Measurements from ENCODE around the gene PBX1. TPM values are rescaled to one million over a fixed set of nuclear protein-coding genes. Genes with fewer than 3 reads are reported as not detected.

PBX1 gene
- total and polyA plus RNA-seq, 2 donors (not counting 3 experiments of a cell fraction or from before 2014, with no cell fraction given): 10.7 to 24.1 TPM

- no peaks in the 10 kb centered on the region for H3K79me2 ChIP-seq (ENCODE audit: control insufficient read depth, insufficient read depth, low read length)
- H3K9me3 ChIP-seq (replicated peaks; ENCODE audit: control insufficient read depth, insufficient read depth, low read length): no peaks in the 10 kb centered on the region
- POLR2A ChIA-PET: interaction anchor here (0.6 kb wide), 1 partner anchor 164 kb away, joined by 5 read pairs; the partner anchor contains the start of gene PBX1
- no peak overlapping the region for H3K4me2 ChIP-seq (ENCODE audit: insufficient read depth, low read length)
- H3K4me3 ChIP-seq (replicated peaks in 1 of 3; ENCODE audit: insufficient read depth in 1 of 3, low read depth in 1 of 3, low read length in 3 of 3): no peak overlapping the region
- H3K9ac ChIP-seq (replicated peaks; ENCODE audit: extremely low read depth, insufficient read depth, low read length): no peak overlapping the region
- no peaks in the 10 kb centered on the region for H3K27me3 ChIP-seq (ENCODE audit: control insufficient read depth in 2 of 2, insufficient read depth in 2 of 2, low read length in 2 of 2)
- H3K4me1 ChIP-seq (ENCODE audit: control insufficient read depth, extremely low read depth, insufficient read depth, low read length): peaks cover 6% of the 10 kb centered on the region
- FAIRE-seq (no peak), DNase-seq (ENCODE audit: low read depth, low spot score) (no peak)
- dilution Hi-C loops (cut with MboI; ENCODE audit: extremely low pct_ligation_motif_present, low sequenced_read_pairs) (no loop called here), intact Hi-C loops (cut with micrococcal nuclease) (no loop called here)
- no peaks in the 10 kb centered on the region for H3K36me3 ChIP-seq (ENCODE audit: control insufficient read depth in 2 of 2, extremely low read depth in 1 of 2, insufficient read depth in 2 of 2, low read length in 2 of 2)
- H2AFZ ChIP-seq (ENCODE audit: low read depth, low read length): no peak overlapping the region
- H3K27ac ChIP-seq (ENCODE audit: insufficient read depth, low read depth, low read length): no peak overlapping the region
- no TSS peak for BruUV-seq (replicated peaks)
- H3K9me1 ChIP-seq (replicated peaks; ENCODE audit: control insufficient read depth, extremely low read depth, insufficient read depth, low read length): no peaks in the 10 kb centered on the region
- TF ChIP-seq CTCF (IDR thresholded peaks at IDR 0.05; ENCODE audit: extremely low read depth in 1 of 2, insufficient read depth in 1 of 2, low read depth in 1 of 2, low read length in 2 of 2) (no peak), FOS (IDR thresholded peaks at IDR 0.05; ENCODE audit: borderline replicate concordance, insufficient read depth, low read length) (no peak), GATA2 (IDR thresholded peaks at IDR 0.05; ENCODE audit: insufficient read depth, insufficient read length, low read depth, low read length) (no peak), POLR2AphosphoS5 (IDR thresholded peaks at IDR 0.05; ENCODE audit: insufficient read depth, low read depth, low read length) (no peak), MYC (IDR thresholded peaks at IDR 0.05; ENCODE audit: low read depth, low read length) (no peak), JUN (IDR thresholded peaks at IDR 0.05; ENCODE audit: borderline replicate concordance, insufficient read depth, insufficient read length, low read depth) (no peak), POLR2A (IDR thresholded peaks at IDR 0.05; ENCODE audit: low read depth, low read length) (no peak), EZH2 (IDR thresholded peaks at IDR 0.05; ENCODE audit: borderline replicate concordance, low read depth, low read length, severe bottlenecking) (no peak), MAX (IDR thresholded peaks at IDR 0.05; ENCODE audit: insufficient read depth, insufficient read length) (no peak)
- H4K20me1 ChIP-seq (replicated peaks; ENCODE audit: control insufficient read depth, extremely low read depth, insufficient read depth, low read length): no peaks in the 10 kb centered on the region
- CTCF ChIA-PET: interaction anchor here (0.8 kb wide), 1 partner anchor 8 kb away, joined by 3 read pairs; no protein-coding TSS in a partner anchor
Observed at GRCh38 chr1:164723296-164723798, 164.4 kb downstream of the PBX1 start.
